GM08714 (cell line): ENCODE measurements around the gene MARS2.
A peak's percentile ranks its signal among the peaks of the same experiment; 100 is the strongest.
"Not testable (repeated sequence)": the region's sequence is repeated elsewhere in the genome, so short reads cannot be mapped to it uniquely, and the experiment has no call there.

Source experiments
- H3K4me3 ChIP-seq: fragments of 200-500 bp; sonication (Bioruptor generic); 2 replicates; pipeline ENCODE4 v1.5.1; 2014; ENCODE audit warnings: mild to moderate bottlenecking, low read length, inconsistent platforms
- ZNF274 ChIP-seq: IDR thresholded peaks from 2 replicates; pipeline ENCODE4 v1.6.1; 2012; ENCODE audit warnings: mild to moderate bottlenecking, low read depth, low read length

Gene MARS2

DNA sequence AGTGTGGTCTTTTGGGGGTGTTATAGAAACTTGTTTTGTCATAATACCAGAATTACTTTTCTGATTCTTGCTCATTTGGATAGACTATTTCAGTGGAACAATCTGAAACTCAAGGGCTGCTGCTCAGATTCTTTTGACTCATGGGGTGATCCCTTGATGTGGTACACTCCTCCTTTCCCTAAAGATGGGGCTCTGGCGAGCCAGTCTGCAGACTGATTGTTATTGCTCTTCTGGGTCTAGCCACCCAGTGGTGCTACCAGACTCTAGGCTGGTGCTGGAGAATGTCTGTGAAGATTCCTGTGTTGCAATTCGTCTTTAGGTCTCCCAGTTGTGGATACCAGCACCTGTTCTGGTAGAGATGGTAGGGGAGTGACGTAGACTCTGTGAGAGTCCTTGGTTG, 4.2 kb upstream of the MARS2 start:
- no peak for TF ChIP-seq ZNF274
- no peak overlapping the region for H3K4me3 ChIP-seq

GRCh38 chr2:197704434-197705120, 592 bp upstream of the MARS2 start:
- TF ChIP-seq ZNF274: no peak
- peak overlapping the region; percentile 68 for H3K4me3 ChIP-seq

DNA sequence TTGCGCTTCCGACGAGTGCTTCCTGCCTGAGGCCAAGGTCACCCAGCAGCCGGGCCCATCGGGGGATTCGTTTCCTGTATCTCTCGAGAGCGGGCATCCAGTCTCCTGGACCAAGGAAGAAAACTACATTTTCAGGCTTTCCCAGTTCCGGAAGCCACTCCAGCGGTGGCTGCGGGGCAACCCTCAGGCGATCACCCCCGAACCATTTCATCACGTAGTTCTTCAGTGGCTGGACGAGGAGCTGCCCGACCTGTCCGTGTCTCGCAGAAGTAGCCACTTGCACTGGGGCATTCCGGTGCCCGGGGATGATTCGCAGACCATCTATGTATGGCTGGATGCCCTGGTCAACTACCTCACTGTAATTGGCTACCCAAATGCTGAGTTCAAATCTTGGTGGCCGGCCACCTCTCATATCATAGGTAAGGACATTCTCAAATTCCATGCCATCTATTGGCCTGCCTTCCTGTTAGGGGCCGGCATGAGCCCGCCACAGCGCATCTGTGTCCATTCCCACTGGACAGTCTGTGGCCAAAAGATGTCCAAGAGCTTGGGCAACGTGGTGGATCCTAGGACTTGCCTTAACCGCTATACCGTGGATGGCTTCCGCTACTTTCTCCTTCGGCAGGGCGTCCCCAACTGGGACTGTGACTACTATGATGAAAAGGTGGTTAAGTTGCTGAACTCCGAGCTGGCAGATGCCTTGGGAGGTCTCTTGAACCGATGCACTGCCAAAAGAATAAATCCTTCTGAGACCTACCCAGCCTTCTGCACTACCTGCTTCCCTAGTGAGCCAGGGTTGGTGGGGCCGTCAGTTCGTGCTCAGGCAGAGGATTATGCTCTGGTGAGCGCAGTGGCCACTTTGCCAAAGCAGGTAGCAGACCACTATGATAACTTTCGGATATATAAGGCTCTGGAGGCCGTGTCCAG, 1.0 kb downstream of the MARS2 start:
- peak overlapping the region; percentile 92 for H3K4me3 ChIP-seq
- no peak for TF ChIP-seq ZNF274

- TF ChIP-seq ZNF274: no peak
- peak overlapping the region; percentile 92 for H3K4me3 ChIP-seq
Observed at GRCh38 chr2:197706839-197707207, 1.7 kb downstream of the MARS2 start.

GRCh38 chr2:197707316-197708213, 2.4 kb downstream of the MARS2 start:
- H3K4me3 ChIP-seq: peak overlapping the region; percentile 92
- no peak for TF ChIP-seq ZNF274

DNA sequence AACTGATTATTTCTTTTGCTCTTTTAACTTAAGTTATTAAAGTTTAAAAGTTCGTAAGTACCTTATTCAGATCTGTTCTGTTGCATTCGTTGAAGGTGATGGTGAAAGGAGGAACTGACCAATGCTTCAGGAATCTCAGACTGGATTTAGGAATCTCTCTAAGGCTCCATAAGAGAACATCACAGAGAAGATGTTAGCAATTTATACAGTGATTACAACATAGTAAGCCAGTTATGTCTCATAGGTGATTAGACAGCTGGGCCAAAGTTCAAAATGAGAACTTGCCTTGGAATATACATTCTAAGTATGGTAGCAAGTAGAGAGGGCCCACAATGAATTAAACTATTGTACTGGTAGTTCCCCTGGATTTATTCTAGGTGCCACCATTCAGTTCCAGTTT, 3.2 kb downstream of the MARS2 start:
- H3K4me3 ChIP-seq: no peak overlapping the region; the same call in 1 of the 2 replicates

GRCh38 chr2:197709140-197709539, 4.0 kb downstream of the MARS2 start:
- H3K4me3 ChIP-seq: peak overlapping the region; percentile 19; the same call in 1 of the 2 replicates

More for the DNA sequence above, 3.2 kb downstream of the MARS2 start:
- TF ChIP-seq ZNF274: no peak

GRCh38 chr2:197710424-197711042, 5.4 kb downstream of the MARS2 start:
- H3K4me3 ChIP-seq: no peak overlapping the region
- no peak for TF ChIP-seq ZNF274

DNA sequence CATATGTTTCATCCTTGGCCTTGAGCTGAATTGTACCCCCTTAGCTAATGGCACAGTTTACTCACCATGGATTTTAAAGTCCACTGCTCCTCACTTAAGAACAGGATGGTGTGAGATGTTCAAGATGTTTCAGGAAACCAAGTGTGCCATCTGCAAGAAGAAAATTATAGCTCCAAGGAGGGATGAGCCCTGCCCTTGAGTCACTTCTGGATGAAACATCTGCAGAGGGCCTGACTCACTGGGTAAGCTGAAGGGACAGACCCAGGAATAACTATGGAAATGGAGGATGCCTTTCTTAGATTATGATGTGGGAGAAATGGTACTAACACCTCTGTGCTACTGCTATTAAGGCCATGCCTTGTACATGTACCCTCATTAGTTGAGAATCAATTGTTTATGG, 6.4 kb downstream of the MARS2 start:
- no peak overlapping the region for H3K4me3 ChIP-seq
- no peak for TF ChIP-seq ZNF274

- no peak overlapping the region for H3K4me3 ChIP-seq
- TF ChIP-seq ZNF274: no peak
Observed at GRCh38 chr2:197713271-197713670, 8.1 kb downstream of the MARS2 start.

GRCh38 chr2:197717863-197718262, 12.7 kb downstream of the MARS2 start:
- no peak overlapping the region for H3K4me3 ChIP-seq
- TF ChIP-seq ZNF274: no peak

DNA sequence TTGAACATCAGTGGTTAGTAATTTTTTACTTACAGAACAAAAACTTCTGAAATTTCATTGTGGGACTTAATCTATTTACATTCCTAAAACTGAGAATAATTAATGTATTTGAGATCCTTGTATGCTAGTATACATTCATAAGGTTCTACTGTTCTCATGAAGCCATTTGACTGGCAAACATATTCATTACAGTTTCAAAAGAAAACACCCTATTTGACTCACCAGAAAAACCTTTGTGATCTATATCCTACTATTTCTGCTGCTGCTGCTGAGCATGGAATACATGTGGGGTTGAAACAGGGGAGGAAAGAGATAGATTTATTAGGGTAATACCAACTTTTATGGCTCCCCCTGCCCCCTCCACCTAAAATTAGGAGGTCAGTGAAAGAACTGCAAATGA, 21.8 kb downstream of the MARS2 start:
- no peak overlapping the region for H3K4me3 ChIP-seq
- TF ChIP-seq ZNF274: no peak

DNA sequence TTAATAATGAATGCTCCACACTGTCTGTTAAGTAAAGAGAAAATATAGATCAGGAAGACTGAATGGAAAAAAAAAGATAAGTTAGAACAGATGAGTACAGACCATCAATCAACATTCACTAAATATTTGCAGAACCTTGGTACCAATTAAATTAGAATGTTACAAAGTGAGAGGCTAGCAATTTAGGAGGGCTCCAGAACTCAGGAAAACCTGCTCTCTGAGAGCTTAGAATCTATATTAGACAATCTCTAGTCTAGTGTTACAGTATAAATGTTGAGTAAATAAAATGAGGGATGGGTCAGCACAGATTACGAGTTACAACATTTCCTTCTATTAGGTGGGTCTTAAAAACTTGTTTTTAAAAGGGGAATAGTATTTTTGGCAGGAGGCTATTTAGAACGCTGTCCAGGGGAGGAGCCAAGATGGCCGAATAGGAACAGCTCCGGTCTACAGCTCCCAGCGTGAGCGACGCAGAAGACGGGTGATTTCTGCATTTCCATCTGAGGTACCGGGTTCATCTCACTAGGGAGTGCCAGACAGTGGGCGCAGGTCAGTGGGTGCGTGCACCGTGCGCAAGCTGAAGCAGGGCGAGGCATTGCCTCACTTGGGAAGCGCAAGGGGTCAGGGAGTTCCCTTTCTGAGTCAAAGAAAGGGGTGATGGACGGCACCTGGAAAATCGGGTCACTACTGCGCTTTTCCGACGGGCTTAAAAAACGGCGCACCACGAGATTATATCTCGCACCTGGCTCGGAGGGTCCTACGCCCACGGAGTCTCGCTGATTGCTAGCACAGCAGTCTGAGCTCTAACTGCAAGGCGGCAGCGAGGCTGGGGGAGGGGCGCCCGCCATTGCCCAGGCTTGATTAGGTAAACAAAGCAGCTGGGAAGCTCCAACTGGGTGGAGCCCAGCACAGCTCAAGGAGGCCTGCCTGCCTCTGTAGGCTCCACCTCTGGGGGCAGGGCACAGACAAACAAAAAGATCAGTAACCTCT, 23.7 kb downstream of the MARS2 start:
- H3K4me3 ChIP-seq: not testable (repeated sequence)

- H3K4me3 ChIP-seq: no peak overlapping the region
- no peak for TF ChIP-seq ZNF274
Observed at GRCh38 chr2:197740200-197740599, 35.0 kb downstream of the MARS2 start.
